ENCODE data around the gene ANKRD6.

ANKRD6 gene

GRCh38 chr6:89471287-89471867, 38.4 kb downstream of the ANKRD6 start:
- TF ChIP-seq CTCF (conservative IDR thresholded peaks at IDR 0.05) = no peak
- no peak overlapping the region for H3K27ac ChIP-seq

- H3K27ac ChIP-seq = no peak overlapping the region
- no peak for TF ChIP-seq CTCF (conservative IDR thresholded peaks at IDR 0.05)
Measured at GRCh38 chr6:89475101-89475500, 42.1 kb downstream of the ANKRD6 start.

DNA sequence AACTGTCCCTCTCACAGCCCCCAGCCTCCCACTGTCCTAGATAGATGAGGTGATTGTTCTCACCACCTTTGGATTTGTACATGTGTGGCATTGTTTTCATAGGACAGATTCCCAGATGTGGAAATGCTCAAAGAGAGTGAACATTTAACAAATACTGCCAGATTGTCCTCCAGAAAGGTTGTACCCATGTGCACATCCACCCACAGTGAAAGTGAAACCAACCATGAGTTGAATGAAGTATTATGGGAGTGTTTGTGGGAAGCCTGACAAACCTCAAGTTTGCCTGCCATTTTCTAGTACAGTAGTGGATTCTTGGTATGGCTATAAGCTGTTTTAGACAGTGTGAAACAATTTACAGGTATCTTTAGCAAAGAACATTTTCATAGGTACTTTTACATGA, 42.7 kb downstream of the ANKRD6 start:
- no peak for TF ChIP-seq CTCF (conservative IDR thresholded peaks at IDR 0.05)
- no peak overlapping the region for H3K27ac ChIP-seq

DNA sequence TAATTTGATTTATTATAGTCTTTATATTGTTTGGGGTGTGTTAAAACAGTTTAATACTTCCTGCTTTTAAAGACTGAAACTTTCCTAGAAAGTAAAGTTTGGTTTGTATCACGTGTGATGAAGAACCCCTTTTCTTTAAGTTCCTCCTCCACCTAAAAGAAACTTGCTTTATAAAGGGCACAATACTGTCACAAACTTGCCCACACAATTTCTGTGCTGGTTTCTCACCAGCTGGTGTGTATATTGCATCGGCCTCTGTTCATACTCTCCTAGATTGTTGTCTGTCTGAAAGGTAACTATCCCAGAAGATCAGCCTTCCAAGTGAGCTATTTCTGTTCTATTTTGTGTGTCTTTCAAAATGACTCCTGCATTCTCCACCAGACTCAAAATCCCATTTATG, 46.9 kb downstream of the ANKRD6 start:
- TF ChIP-seq CTCF (conservative IDR thresholded peaks at IDR 0.05) = no peak
- no peak overlapping the region for H3K27ac ChIP-seq

GRCh38 chr6:89481695-89482094, 48.7 kb downstream of the ANKRD6 start:
- H3K27ac ChIP-seq = no peak overlapping the region
- TF ChIP-seq CTCF (conservative IDR thresholded peaks at IDR 0.05) = no peak

- H3K27ac ChIP-seq = no peak overlapping the region
- TF ChIP-seq CTCF (conservative IDR thresholded peaks at IDR 0.05) = no peak
Measured at GRCh38 chr6:89482126-89482525, 49.2 kb downstream of the ANKRD6 start.

DNA sequence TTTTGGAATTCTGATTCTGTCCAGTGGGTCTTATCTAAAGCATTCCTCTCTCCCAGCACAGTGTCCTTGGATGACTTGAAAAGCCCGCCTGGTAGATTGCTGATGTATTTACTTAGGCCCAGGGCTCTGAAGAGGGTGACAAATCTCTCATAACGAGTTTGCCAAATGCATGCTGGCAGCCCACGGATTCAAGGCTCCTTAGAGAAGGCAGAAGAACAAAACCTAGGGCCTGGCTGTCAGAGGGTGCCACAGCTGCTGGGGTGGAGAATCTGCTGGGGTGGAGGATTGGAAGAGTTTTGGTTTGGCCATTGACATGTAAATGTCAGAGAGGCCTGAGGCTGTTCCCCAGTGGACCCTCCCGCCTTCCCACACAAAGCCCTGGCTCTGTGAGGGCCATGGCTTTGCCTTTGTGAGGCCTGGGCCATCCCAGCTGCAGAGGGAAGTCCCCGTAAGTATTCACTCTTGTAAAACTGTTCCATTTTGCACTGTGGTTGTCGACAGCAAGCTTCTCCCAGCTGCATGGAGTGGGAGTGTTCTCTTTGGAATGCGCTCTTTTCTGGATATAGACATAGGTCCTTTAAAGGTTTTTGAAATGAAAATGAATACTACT, 50.3 kb downstream of the ANKRD6 start:
- TF ChIP-seq CTCF (conservative IDR thresholded peaks at IDR 0.05) = no peak
- H3K27ac ChIP-seq = no peak overlapping the region
